Measurements from ENCODE around the gene LDHD. TPM values are rescaled to one million over a fixed set of nuclear protein-coding genes. Genes with fewer than 3 reads are reported as not detected.
A peak's percentile ranks its signal among the peaks of the same experiment; 100 is the strongest.

LDHD gene
- total and polyA plus RNA-seq, 9 of the 15 experiments (the other 6 are each of a cell fraction or from before 2014, with no cell fraction given), result 0.19 to 0.86 (median 0.54) TPM; not detected in 3

GRCh38 chr16:75074304-75074793 lies 42.2 kb downstream of the LDHD start (continued):
- TF ChIP-seq ZNF551 (CRISPR knock-in tag; IDR thresholded peaks at IDR 0.05) (no peak), PKNOX1 (IDR thresholded peaks at IDR 0.05) (0 out of 2 replicates have a peak, but pooled peaks have one; percentile 27), ZNF583 (CRISPR knock-in tag; IDR thresholded peaks at IDR 0.05) (no peak)

- Histone ChIP-seq H3K9me3 (replicated peaks; ENCODE audit: control insufficient read depth, insufficient read depth, low read depth, low read length) (no peaks in the 10 kb centered on the region), H3K4me1 (replicated peaks in 1 of 2; ENCODE audit: control insufficient read depth in 2 of 2, insufficient read depth in 2 of 2, low read length in 2 of 2) (peaks cover 44 to 74% of the 10 kb centered on the region in 2 experiments), H3K9me1 (ENCODE audit: control insufficient read depth, insufficient read depth, low read length) (no peaks in the 10 kb centered on the region), H4K20me1 (replicated peaks; ENCODE audit: control insufficient read depth, insufficient read depth, low read length) (no peaks in the 10 kb centered on the region), H3K79me2 (ENCODE audit: control insufficient read depth, insufficient read depth, low read length) (peaks cover 95% of the 10 kb centered on the region), H3K4me3 (no peak overlapping the region), H2AFZ (ENCODE audit: low read depth, low read length) (peak overlapping the region; percentile 7; the same call in 1 of the 2 replicates), H3K4me2 (ENCODE audit: insufficient read depth, low read length) (peak overlapping the region; percentile 70), H3K9ac (ENCODE audit: insufficient read depth in 1 of 2, low read depth in 2 of 2, low read length in 2 of 2) (peak overlapping the region; percentile 45 to 88), H3K36me3 (ENCODE audit: control insufficient read depth, insufficient read depth, low read length) (no peaks in the 10 kb centered on the region), H3K27me3 (ENCODE audit: control insufficient read depth in 2 of 2, insufficient read depth in 2 of 2, low read length in 2 of 2) (no peaks in the 10 kb centered on the region), H3K27ac (ENCODE audit: extremely low read depth, low read depth, low read length) (peak overlapping the region; percentile 81)
- ChIA-PET CTCF (ENCODE audit: low intra/inter-chr PET ratio) (no interaction called here), POLR2A (interaction anchor here (1.1 to 1.4 kb wide), 3 partner anchors 8 to 87 kb away, joined by 3 to 4 read pairs (median 4); no protein-coding TSS in a partner anchor)
- peak in 1 of 4 experiments; percentile 40 for DNase-seq (ENCODE audit: extremely low read depth in 1 of 4, low spot score in 3 of 4)
- in situ Hi-C loops (cut with MboI) (no loop called here), intact Hi-C loops (cut with micrococcal nuclease) (no loop called here)
- peak; percentile 14 for ATAC-seq
- 38% methylated on average over 20 of the region's 20 CpGs for WGBS (ENCODE audit: insufficient coverage, low coverage, missing lambda C conversion rate)
- no TSS peak for BruUV-seq (replicated peaks)
- peak; percentile 15 for FAIRE-seq
- TF ChIP-seq ZNF311 (CRISPR knock-in tag; IDR thresholded peaks at IDR 0.05) (0 out of 2 replicates have a peak, but pooled peaks have one; percentile 10), CHD4 (IDR thresholded peaks at IDR 0.05; ENCODE audit: insufficient read depth, insufficient replicate concordance, low read depth, low read length, poor library complexity, severe bottlenecking) (peak; percentile 4), MITF (IDR thresholded peaks at IDR 0.05) (no peak), CXXC5 (CRISPR knock-in tag; IDR thresholded peaks at IDR 0.05) (no peak), PRMT5 (CRISPR knock-in tag; IDR thresholded peaks at IDR 0.05) (no peak), SRSF1 (IDR thresholded peaks at IDR 0.05; ENCODE audit: low read depth, low read length) (no peak), ARHGAP35 (IDR thresholded peaks at IDR 0.05; ENCODE audit: partially characterized antibody) (no peak), TOE1 (IDR thresholded peaks at IDR 0.05; ENCODE audit: borderline replicate concordance) (no peak), TOE1 (CRISPR knock-in tag; IDR thresholded peaks at IDR 0.05; ENCODE audit: borderline replicate concordance, low read depth) (no peak), ZNF76 (CRISPR knock-in tag; IDR thresholded peaks at IDR 0.05; ENCODE audit: borderline replicate concordance) (0 out of 2 replicates have a peak, but pooled peaks have one; percentile 23), HSF4 (CRISPR knock-in tag; IDR thresholded peaks at IDR 0.05; ENCODE audit: borderline replicate concordance) (no peak), ZNF583 (CRISPR knock-in tag; IDR thresholded peaks at IDR 0.05) (no peak; the same call in 1 of the 2 replicates), ZNF165 (CRISPR knock-in tag; IDR thresholded peaks at IDR 0.05; ENCODE audit: borderline replicate concordance) (0 out of 2 replicates have a peak, but pooled peaks have one; percentile 6)
- TF ChIP-seq, protein P1, sequence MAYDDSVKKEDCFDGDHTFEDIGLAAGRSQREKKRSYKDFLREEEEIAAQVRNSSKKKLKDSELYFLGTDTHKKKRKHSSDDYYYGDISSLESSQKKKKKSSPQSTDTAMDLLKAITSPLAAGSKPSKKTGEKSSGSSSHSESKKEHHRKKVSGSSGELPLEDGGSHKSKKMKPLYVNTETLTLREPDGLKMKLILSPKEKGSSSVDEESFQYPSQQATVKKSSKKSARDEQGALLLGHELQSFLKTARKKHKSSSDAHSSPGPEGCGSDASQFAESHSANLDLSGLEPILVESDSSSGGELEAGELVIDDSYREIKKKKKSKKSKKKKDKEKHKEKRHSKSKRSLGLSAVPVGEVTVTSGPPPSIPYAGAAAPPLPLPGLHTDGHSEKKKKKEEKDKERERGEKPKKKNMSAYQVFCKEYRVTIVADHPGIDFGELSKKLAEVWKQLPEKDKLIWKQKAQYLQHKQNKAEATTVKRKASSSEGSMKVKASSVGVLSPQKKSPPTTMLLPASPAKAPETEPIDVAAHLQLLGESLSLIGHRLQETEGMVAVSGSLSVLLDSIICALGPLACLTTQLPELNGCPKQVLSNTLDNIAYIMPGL (CRISPR knock-in tag; IDR thresholded peaks at IDR 0.05), result no peak
These were observed 42.9 kb downstream of the LDHD start for GRCh38 chr16:75073545-75074303.
